ENCODE results near the gene PDIK1L. TPM values are rescaled to one million over a fixed set of nuclear protein-coding genes. Genes with fewer than 3 reads are reported as not detected.
"Not testable (repeated sequence)": the region's sequence is repeated elsewhere in the genome, so short reads cannot be mapped to it uniquely, and the experiment has no call there.

PDIK1L gene
- total RNA-seq, 2 donors from 2014 or later = 12.9 to 22.6 TPM

DNA sequence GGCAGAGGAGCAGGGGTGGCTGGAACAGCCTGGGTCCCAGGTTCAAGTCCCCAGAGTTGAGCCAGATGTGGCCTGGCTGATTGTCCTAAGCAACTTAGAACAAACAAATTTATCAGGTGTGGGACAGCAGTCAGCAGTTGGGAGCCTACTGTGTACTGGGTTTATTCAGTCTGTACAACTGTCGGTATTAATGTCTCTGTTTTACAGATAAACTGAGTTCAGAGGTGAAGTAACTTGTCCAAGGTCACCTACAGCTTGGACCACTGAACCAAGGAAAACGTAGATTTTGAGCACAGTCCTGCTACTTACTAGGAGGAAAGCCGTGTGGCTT lies 29.6 kb upstream of the PDIK1L start:
- no peak for ATAC-seq
- Mint-ChIP-seq H3K9me3 (no peaks in the 10 kb centered on the region), H3K27ac (no peak overlapping the region), H3K36me3 (no peaks in the 10 kb centered on the region)
- no peak for DNase-seq (ENCODE audit: low spot score in 2 of 2)

DNA sequence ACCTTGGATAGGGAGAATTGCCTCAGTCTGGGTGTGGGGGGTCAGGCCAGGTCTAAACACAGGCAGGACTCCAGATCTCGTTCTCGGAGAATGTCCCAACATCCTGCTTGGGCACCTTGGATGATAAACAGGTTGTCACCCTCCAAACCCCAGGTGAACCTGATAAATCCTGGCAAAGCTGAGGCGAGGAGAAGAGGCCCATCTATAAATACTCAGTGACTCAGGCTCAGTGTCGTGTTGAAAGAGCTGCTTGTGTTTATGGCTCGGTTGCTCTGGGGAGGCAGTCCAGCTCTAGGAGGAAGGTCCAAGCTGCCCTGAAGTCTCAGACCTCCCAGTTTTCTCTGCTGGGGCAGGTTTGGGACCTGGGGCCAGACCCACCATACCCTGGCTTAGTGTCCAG lies 28.4 kb upstream of the PDIK1L start:
- ATAC-seq = no peak
- no peak for DNase-seq (ENCODE audit: low spot score in 2 of 2)
- H3K36me3 Mint-ChIP-seq = no peaks in the 10 kb centered on the region
- H3K27ac Mint-ChIP-seq = no peak overlapping the region
- no peaks in the 10 kb centered on the region for H3K9me3 Mint-ChIP-seq

DNA sequence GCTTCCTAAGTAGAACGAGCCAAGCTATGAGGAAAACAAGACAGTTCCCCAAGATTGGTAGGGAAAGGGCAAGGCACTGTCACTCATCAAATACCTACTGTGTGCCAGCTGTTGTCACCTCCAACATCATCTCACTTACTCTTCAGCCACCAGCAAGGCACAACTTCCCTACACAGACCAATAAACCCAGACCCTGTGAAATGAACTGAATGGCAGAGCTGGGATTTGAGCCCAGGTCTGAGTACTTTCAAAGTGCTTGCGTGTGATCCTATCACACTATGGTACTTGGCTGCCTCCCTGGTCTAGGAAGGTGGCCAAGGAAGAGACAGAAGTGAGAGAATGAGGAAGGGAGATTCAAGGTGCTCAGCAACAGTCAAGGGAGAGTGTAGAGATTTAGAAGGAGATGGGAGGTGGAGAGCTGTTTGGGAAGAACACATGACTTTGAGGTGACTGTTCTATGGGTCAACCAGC lies 27.5 kb upstream of the PDIK1L start:
- no peak for DNase-seq (ENCODE audit: low spot score in 2 of 2)
- Mint-ChIP-seq H3K27ac (no peak overlapping the region), H3K9me3 (no peaks in the 10 kb centered on the region), H3K36me3 (no peaks in the 10 kb centered on the region)
- ATAC-seq = no peak

DNA sequence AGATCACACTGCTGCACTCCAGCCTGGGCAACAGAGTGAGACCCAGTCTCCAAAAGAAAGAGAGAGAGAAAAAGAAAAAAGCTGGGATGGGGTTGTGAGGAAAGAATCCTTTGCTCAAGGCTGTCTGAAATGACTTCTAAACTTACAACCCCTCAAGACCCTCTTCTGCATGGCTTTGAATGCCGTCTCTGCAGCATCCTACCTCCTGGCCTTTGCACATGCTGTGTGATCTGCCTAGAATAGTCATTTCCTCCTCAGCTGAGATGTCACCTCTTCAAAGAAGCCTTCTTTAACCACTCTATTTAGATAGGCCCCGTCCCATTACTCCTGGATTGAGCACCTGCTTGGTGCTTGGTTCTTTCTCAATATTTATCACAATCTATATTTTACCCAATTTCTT lies 26.8 kb upstream of the PDIK1L start:
- DNase-seq (ENCODE audit: low spot score in 2 of 2) (no peak), ATAC-seq (no peak)

DNA sequence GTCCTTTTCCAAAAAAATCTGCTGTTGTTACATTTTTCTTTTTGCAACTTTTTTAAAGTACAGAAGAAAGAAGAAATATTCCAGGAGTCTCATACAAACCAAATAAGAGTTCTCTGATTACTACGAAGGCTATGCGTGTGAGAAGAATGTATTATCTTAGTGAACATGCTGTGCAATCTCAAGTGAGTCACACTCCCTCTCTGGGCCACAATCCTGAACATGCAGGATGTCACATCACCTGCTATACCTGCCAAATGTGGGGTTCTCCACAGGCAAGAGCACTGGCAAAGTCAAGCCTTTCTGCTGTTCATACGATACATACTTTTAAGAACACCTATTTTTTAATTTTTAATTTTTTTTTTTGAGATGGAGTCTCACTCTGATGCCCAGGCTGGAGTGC lies 22.5 kb upstream of the PDIK1L start:
- DNase-seq (ENCODE audit: low spot score in 2 of 2) = no peak
- Mint-ChIP-seq H3K36me3 (no peaks in the 10 kb centered on the region), H3K9me3 (no peaks in the 10 kb centered on the region), H3K27ac (no peak overlapping the region)
- no peak for ATAC-seq

More for the DNA sequence above, 26.8 kb upstream of the PDIK1L start:
- Mint-ChIP-seq H3K9me3 (no peaks in the 10 kb centered on the region), H3K36me3 (no peaks in the 10 kb centered on the region), H3K27ac (no peak overlapping the region)

DNA sequence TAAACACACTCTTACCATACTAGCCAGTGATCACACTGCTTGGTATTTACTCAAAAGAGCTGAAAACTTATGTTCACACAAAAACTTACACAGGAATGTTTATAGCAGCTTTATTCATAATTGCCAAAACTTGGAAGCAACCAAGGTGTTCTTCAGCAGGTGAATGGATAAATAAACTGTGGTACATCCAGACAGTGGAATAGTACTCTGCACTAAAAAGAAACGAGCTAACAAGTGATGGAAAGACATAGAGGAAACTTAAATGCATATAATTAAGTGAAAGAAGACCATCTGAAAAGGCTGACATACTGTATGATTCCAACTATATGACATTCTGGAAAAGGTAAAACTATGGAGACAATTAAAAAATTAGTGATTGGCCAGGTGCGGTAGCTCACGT lies 20.7 kb upstream of the PDIK1L start:
- H3K27ac Mint-ChIP-seq = no peak overlapping the region
- ATAC-seq (no peak), DNase-seq (ENCODE audit: low spot score in 2 of 2) (no peak)
- no peaks in the 10 kb centered on the region for H3K9me3 Mint-ChIP-seq
- no peaks in the 10 kb centered on the region for H3K36me3 Mint-ChIP-seq

DNA sequence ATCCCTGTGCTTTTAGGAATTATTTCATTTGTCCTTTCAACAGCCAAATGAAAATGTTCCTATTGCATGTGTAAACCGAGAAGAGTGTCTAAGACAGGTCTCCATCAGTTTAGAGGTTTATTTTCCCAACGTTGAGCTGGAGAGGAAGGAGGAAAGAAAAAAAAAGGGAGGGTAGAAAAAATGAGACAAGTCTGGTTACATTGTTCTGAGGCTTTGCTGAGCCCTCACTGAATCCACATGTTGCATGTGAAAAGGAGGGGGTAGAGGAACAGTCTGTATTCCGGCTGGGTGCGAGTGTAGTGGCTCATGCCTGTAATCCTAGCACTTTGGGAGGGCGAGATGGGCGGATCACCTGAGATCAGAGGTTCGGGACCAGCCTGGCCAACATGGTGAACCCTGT lies 19.2 kb upstream of the PDIK1L start:
- no peaks in the 10 kb centered on the region for H3K36me3 Mint-ChIP-seq
- no peaks in the 10 kb centered on the region for H3K9me3 Mint-ChIP-seq
- no peak for ATAC-seq
- no peak for DNase-seq (ENCODE audit: low spot score in 2 of 2)
- H3K27ac Mint-ChIP-seq = no peak overlapping the region

DNA sequence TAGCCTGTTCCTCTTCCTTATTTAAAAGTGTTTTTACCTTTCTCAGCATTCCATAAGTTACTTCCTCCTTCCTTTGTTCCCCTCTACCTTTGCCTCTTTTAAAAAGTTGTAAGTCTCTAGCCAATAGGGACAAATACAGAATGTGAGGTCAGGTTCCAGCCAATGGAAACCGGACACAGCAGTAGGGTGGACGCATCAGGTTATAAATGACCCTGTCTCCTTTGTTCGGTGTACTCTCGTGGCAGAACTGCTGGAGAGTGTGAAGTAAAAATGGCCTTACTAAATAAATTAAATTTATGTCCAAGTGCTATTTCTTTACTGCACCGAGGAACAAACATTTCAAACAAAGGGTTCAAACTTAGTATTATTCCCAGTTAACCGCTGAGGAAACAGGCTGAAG lies 18.1 kb upstream of the PDIK1L start:
- DNase-seq (ENCODE audit: low spot score in 2 of 2); H3K36me3 Mint-ChIP-seq; H3K27ac Mint-ChIP-seq; ATAC-seq; H3K9me3 Mint-ChIP-seq: not testable (repeated sequence)

DNA sequence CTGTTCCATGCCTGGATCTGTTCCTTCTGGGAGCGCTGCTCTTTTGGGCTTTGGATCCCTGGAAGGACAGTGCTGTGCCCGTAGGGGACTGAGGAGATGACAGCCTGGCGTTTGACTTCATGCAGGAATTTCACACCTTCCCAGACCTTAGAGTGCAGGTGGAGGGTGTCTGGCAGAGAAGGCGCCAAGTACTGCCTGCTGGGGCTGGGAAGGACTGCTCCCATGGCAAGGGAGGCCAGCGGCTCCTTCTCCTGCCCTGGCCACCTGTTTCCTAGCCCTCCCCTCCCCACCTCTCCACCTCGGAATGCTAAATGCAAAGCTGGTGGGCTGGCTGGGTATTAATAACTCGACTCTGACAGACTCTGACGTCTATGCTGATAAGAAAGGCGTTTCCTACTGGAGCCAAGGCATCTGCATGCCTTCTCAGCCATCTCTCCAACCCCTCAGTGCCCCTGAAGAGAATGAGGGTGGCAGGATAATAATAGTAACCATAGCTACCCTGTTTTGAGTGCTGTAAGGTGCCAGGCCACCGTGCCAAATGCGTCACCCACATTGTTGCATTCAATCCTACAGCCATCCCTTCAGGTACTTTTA lies 17.5 kb upstream of the PDIK1L start:
- no peak for ATAC-seq
- H3K9me3 Mint-ChIP-seq = no peaks in the 10 kb centered on the region
- no peak overlapping the region for H3K27ac Mint-ChIP-seq
- H3K36me3 Mint-ChIP-seq = no peaks in the 10 kb centered on the region
- no peak for DNase-seq (ENCODE audit: low spot score in 2 of 2)

DNA sequence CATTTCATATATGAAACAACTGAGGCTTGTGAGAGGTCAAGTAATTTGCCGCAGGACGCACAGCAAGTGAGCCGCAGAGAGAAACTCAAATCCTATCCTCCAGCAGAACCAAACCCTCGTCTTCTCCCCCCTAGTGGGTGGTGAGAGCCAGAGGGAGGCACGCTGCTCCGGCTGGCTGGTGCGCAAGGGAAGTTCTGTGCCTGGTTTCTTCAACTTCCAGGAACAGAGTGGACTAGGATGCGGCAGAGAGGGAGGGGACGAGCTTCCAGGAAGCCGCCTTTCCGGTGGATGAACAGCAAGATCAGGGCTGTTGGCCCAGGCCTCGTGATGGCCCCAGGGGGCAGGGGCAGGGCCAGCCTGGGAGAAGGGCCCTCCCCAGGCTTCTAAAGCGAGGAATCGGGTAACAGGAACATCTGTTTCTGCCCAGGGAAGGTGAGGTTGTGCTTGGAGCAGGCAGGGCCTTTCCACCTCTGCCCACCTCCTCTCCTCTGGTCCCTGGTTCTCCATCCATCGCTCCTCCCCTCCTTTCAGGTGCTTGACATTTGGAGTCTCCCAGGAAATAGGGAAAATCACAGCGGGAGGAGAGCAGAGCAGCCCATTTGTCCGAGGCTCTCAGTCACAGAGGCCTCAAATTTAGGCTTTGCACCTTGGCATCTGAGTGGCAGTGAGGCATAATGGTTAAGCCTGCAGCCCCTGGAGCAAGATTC lies 16.8 kb upstream of the PDIK1L start:
- no peaks in the 10 kb centered on the region for H3K9me3 Mint-ChIP-seq
- H3K36me3 Mint-ChIP-seq = no peaks in the 10 kb centered on the region
- DNase-seq (ENCODE audit: low spot score in 2 of 2) = no peak
- H3K27ac Mint-ChIP-seq = no peak overlapping the region
- no peak for ATAC-seq

DNA sequence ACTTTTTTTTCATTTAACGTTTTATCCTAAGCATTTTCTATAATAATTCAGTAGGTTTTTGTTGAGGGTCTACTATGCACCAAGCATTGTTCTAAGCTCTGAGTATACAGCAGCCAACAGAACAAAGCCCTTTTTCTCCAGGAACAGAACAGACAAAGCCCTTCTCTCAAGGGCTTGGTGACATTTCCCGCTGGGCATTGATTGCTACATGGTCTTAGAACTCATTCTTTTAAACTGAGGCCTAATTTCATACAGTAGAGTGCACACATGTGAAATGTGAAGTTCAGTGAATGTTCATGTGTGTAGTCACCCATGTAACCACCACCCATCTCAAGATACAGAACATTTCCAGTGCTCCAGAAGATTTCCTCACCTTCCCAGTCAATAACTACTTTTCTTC lies 15.2 kb upstream of the PDIK1L start:
- no peaks in the 10 kb centered on the region for H3K36me3 Mint-ChIP-seq
- no peaks in the 10 kb centered on the region for H3K9me3 Mint-ChIP-seq
- no peak overlapping the region for H3K27ac Mint-ChIP-seq
- DNase-seq (ENCODE audit: low spot score in 2 of 2) = no peak
- ATAC-seq = no peak

DNA sequence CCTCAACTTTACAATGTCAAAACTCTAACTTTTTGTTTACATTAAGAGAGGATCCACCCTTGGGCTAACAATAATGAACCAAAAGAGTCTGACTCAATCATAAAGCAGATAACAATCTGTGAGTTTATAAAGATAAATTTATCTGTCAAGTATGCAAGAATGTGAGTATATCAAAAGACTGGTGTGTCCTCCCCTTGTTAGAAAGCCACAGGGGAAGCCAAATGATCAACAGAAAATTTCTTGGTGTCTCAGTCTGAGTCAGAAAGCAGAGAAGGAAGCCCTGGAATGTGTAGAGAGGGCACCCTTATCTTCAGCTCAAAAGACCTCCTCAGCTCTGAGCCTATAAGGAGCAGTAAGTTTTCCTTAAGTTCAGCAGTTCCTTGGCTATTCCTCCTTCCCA lies 13.9 kb upstream of the PDIK1L start:
- Mint-ChIP-seq H3K27ac (no peak overlapping the region), H3K9me3 (no peaks in the 10 kb centered on the region), H3K36me3 (no peaks in the 10 kb centered on the region)
- DNase-seq (ENCODE audit: low spot score in 2 of 2) (no peak), ATAC-seq (no peak)

DNA sequence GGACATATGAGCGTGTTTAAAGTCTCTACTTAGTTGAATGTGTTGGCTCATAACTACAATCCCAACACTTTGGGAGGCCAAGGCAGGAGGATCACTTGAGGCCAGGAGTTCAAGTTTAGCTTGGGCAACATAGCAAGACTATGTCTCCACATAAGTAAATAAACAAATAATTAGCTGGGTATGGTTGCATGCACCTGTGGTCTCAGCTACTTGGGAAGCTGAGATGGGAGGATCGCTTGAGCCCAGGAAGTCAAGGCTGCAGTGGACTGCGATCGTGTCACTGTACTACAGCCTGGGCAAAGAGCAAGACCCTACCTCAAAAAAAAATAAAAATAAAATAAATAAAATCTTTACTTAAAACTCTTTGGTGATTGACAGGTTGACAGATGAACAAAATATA lies 13.0 kb upstream of the PDIK1L start:
- no peaks in the 10 kb centered on the region for H3K9me3 Mint-ChIP-seq
- H3K36me3 Mint-ChIP-seq = no peaks in the 10 kb centered on the region
- H3K27ac Mint-ChIP-seq = no peak overlapping the region
- no peak for ATAC-seq
- no peak for DNase-seq (ENCODE audit: low spot score in 2 of 2)

DNA sequence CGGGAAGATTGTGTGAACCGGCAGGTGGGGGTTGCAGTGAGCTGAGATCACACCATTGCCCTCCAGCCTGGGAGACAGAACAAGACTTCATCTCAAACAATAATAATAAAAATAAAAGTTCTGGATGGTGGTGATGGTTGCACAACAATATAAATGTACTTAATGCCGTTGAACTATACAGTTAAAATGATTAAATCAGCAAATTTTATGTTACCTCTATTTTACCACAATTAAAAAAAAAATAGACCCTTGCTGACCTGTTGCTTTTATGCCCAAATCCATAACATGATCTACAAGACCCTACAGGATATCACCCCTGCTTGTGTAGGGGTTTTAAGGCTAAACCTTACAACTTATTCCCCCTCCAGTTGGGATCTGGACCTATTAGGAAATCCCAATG lies 11.8 kb upstream of the PDIK1L start:
- no peak overlapping the region for H3K27ac Mint-ChIP-seq
- H3K9me3 Mint-ChIP-seq = no peaks in the 10 kb centered on the region
- H3K36me3 Mint-ChIP-seq = no peaks in the 10 kb centered on the region
- DNase-seq (ENCODE audit: low spot score in 2 of 2) = no peak
- ATAC-seq = no peak

DNA sequence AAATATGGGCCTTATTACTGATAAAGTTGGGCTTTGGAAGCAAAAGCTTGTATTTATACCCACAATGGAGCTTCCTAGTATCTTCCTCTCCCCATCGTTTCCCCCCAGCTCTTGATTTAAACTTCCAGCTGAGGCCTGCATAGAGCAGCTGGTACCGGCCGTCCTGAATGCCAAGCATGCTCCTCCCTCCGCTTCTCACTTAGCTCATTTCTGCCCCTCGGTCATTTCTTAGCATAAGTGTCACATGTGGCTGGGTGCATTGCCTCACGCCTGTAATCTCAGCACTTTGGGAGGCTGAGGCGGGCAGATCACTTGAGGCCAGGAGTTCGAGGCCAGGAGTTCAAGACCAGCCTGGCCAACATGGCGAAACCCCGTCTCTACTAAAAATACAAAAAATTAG lies 11.4 kb upstream of the PDIK1L start:
- not testable (repeated sequence) for ATAC-seq; H3K27ac Mint-ChIP-seq; H3K9me3 Mint-ChIP-seq; DNase-seq (ENCODE audit: low spot score in 2 of 2); H3K36me3 Mint-ChIP-seq

DNA sequence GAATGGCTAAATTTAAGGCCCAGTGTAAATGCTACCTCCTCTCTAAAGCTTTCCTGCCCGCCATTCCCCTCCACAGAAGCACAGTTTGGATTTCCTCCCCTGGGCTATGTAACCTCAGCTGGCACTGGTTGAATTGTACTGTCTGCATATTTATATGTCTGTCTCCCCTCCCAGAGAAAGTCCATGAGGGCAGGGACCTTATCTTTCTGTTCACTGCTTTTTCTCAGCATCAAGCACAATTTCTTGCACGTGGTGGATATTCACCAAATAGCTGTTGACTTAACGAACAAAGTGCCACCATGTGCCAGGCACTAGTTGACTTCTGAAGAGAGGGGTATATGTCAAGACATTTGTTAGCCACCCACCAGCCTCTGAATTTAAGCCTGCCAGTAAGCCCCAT lies 9.5 kb upstream of the PDIK1L start:
- no peak for ATAC-seq
- DNase-seq (ENCODE audit: low spot score in 2 of 2) = no peak
- Mint-ChIP-seq H3K9me3 (no peaks in the 10 kb centered on the region), H3K27ac (no peak overlapping the region), H3K36me3 (no peaks in the 10 kb centered on the region)

DNA sequence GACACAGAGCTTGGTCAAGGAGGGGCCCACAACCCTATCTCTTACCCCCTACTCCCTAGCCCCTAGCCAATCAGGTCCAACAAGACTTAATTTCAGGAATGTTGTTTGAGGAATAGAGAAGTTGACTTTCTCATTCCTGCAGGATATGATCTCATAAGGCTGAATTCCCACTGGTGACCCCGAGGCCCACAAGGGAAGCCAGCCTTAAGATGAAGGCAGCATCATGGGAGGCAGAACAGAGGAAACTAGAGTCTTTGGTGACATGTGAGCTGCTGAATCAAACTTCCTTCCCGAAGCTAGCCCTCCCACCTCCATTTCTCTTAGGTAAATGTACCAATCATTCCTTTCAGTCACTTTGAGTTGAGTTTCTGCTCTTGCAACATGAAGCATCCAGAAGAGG lies 9.1 kb upstream of the PDIK1L start:
- Mint-ChIP-seq H3K27ac (no peak overlapping the region), H3K36me3 (no peaks in the 10 kb centered on the region), H3K9me3 (no peaks in the 10 kb centered on the region)
- ATAC-seq (no peak), DNase-seq (ENCODE audit: low spot score in 2 of 2) (no peak)

DNA sequence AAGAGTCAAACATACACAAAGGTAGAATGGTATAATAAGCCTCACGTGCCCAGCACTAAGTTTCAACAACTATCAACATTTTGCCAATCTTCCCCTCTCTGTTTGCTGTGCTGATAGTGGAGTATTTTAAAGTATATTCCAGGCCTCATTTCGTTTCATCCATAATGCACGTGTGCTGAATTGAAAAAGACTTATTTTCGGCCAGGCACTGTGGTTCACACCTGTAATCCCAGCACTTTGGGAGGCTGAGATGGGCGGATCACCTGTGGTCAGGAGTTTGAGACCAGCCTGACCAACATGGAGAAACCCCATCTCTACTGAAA lies 6.4 kb upstream of the PDIK1L start:
- H3K27ac Mint-ChIP-seq; DNase-seq (ENCODE audit: low spot score in 2 of 2); H3K9me3 Mint-ChIP-seq; H3K36me3 Mint-ChIP-seq; ATAC-seq: not testable (repeated sequence)

Measured in activated naive CD4-positive, alpha-beta T cell treated with anti-CD3 and anti-CD28 coated beads, Interleukin-2, amount 50 U/mL, for 72 hours (primary cell).